HepG2 (cell line): ENCODE measurements around the gene CDH2. TPM values are rescaled to one million over a fixed set of nuclear protein-coding genes. Genes with fewer than 3 reads are reported as not detected.

Experiments used
- ARNT2 ChIP-seq: sonication (generic); formaldehyde crosslinking; IDR thresholded peaks from 2 replicates; pipeline ENCODE4 v1.8.0; 2022; ENCODE audit warnings: mild to moderate bottlenecking, low read depth, missing genetic modification reagents, moderate library complexity
- CENPX ChIP-seq: sonication (generic); formaldehyde crosslinking; IDR thresholded peaks from 2 replicates; pipeline ENCODE4 v1.9.0; 2021; ENCODE audit warnings: mild to moderate bottlenecking, missing genetic modification reagents, moderate library complexity
- CHD2 ChIP-seq: IDR thresholded peaks from 2 replicates; pipeline ENCODE4 v1.6.1; 2011; ENCODE audit warnings: low read depth, low read length, improper control_type of control experiment
- DPF2 ChIP-seq: sonication (generic); formaldehyde crosslinking; IDR thresholded peaks from 2 replicates; pipeline ENCODE4 v1.4.0; 2020; ENCODE audit warnings: mild to moderate bottlenecking, low read depth, missing genetic modification reagents, borderline replicate concordance
- ETV6 ChIP-seq: sonication (generic); formaldehyde crosslinking; conservative IDR thresholded peaks from 2 replicates; pipeline ENCODE4 v1.4.0; 2020; ENCODE audit warnings: missing genetic modification reagents
- FOSL1 ChIP-seq: sonication (generic); formaldehyde crosslinking; IDR thresholded peaks from 2 replicates; pipeline ENCODE4 v1.9.0; 2021; ENCODE audit warnings: missing genetic modification reagents, borderline replicate concordance
- HNF4G ChIP-seq, 2 experiments: sonication (generic) in 1 of 2; formaldehyde crosslinking in 1 of 2; IDR thresholded peaks; 2 replicates each; pipeline versions ENCODE4 v1.4.0 to v1.6.1; 2011 to 2020; ENCODE audit warnings: borderline replicate concordance in 2 of 2, low read depth in 2 of 2, mild to moderate bottlenecking in 2 of 2, low read length in 1 of 2, missing genetic modification reagents in 1 of 2, moderate library complexity in 1 of 2
- MAZ ChIP-seq, 2 experiments: sonication (generic) in 1 of 2; formaldehyde crosslinking in 1 of 2; IDR thresholded peaks; 2 replicates each; pipeline versions ENCODE4 v1.5.0 to v1.6.1; 2012 to 2020; ENCODE audit warnings: low read depth in 2 of 2, mild to moderate bottlenecking in 2 of 2, borderline replicate concordance in 1 of 2, improper control_type of control experiment in 1 of 2, low read length in 1 of 2, missing genetic modification reagents in 1 of 2, moderate library complexity in 1 of 2
- NBN ChIP-seq: fragments of 450-650 bp; conservative IDR thresholded peaks from 2 replicates; pipeline ENCODE4 v1.6.1; 2017
- NR3C1 ChIP-seq: sonication (generic); formaldehyde crosslinking; IDR thresholded peaks from 2 replicates; pipeline ENCODE4 v1.4.0; 2020; ENCODE audit warnings: missing genetic modification reagents
- POGZ ChIP-seq: sonication (generic); formaldehyde crosslinking; IDR thresholded peaks from 2 replicates; pipeline ENCODE4 v1.4.0; 2020; ENCODE audit warnings: mild to moderate bottlenecking, missing genetic modification reagents
- SOX13 ChIP-seq, 3 experiments: fragments of 450-650 bp in 1 of 3; sonication (generic) in 1 of 3; formaldehyde crosslinking in 1 of 3; IDR thresholded peaks in 2 of 3; conservative IDR thresholded peaks in 1 of 3; 2 replicates each; pipeline versions ENCODE4 v1.5.0 to v1.6.1; 2016 to 2020; ENCODE audit warnings: antibody characterized with exemption in 1 of 3, mild to moderate bottlenecking in 1 of 3, missing compliant biosample characterization in 1 of 3, missing genetic modification reagents in 1 of 3, moderate library complexity in 1 of 3
- SP1 ChIP-seq, 2 experiments: fragments of 450-650 bp in 1 of 2; sonication (generic) in 1 of 2; formaldehyde crosslinking in 1 of 2; IDR thresholded peaks; 2 replicates each; pipeline versions ENCODE4 v1.4.0 to v1.6.1; 2016 to 2020; ENCODE audit warnings: missing genetic modification reagents in 1 of 2
- THYN1 ChIP-seq: sonication (generic); formaldehyde crosslinking; IDR thresholded peaks from 2 replicates; pipeline ENCODE4 v1.8.1; 2023; ENCODE audit warnings: low read depth, mild to moderate bottlenecking, moderate library complexity, missing genetic modification reagents, borderline replicate concordance
- ZNF225 ChIP-seq: sonication (generic); formaldehyde crosslinking; IDR thresholded peaks from 2 replicates; pipeline ENCODE4 v1.4.0; 2020; ENCODE audit warnings: mild to moderate bottlenecking, missing genetic modification reagents
- ZNF441 ChIP-seq: sonication (generic); formaldehyde crosslinking; IDR thresholded peaks from 2 replicates; pipeline ENCODE4 v1.7.0; 2021; ENCODE audit warnings: missing genetic modification reagents, borderline replicate concordance
- ZNF572 ChIP-seq: sonication (generic); formaldehyde crosslinking; IDR thresholded peaks from 2 replicates; pipeline ENCODE4 v1.5.1; 2020; ENCODE audit warnings: mild to moderate bottlenecking, missing genetic modification reagents
- ZNF614 ChIP-seq: IDR thresholded peaks from 2 replicates; pipeline ENCODE4 v1.6.1; 2018; ENCODE audit warnings: missing biosample characterization, missing genetic modification reagents, inconsistent platforms, borderline replicate concordance
- ZNF660 ChIP-seq: sonication (generic); formaldehyde crosslinking; IDR thresholded peaks from 2 replicates; pipeline ENCODE4 v1.5.1; 2020; ENCODE audit warnings: mild to moderate bottlenecking, low read depth, missing genetic modification reagents, borderline replicate concordance
- ZNF839 ChIP-seq: sonication (generic); formaldehyde crosslinking; IDR thresholded peaks from 2 replicates; pipeline ENCODE4 v1.4.0; 2020; ENCODE audit warnings: missing genetic modification reagents, mild to moderate bottlenecking, borderline replicate concordance
- ZNF841 ChIP-seq: sonication (generic); formaldehyde crosslinking; IDR thresholded peaks from 2 replicates; pipeline ENCODE4 v1.8.1; 2023; ENCODE audit warnings: missing genetic modification reagents, borderline replicate concordance
- polyA plus RNA-seq, 8 experiments: library from polyadenylated mRNA; depleted of rRNA in 3 of 8; stranded (reverse) in 7 of 8; unstranded in 1 of 8; fragments of >200 nt; fragmentation: Illumina TruSeq in 4 of 8; extraction: Trizol in 4 of 8; gene quantifications; 2 replicates each; pipeline versions ENCODE4 v1.2.1 to v1.2.3, GENCODE V29; 2011 to 2016; ENCODE audit warnings: low read depth in 4 of 8, missing spikeins in 1 of 8, mixed read lengths in 1 of 8; ENCODE audit not compliant: insufficient read depth in 1 of 8
- total RNA-seq, 5 experiments: library from RNA; depleted of rRNA; stranded (reverse); fragments of >200 nt; fragmentation: Illumina TruSeq; extraction: Trizol; gene quantifications; 2 replicates each; pipeline ENCODE4 v1.2.3, GENCODE V29; 2016; ENCODE audit warnings: low read depth in 1 of 5
- TF ChIP-seq, protein P1 (sequence below): sonication (generic); formaldehyde crosslinking; IDR thresholded peaks from 2 replicates; pipeline ENCODE4 v1.8.0; 2023; ENCODE audit warnings: mild to moderate bottlenecking, missing genetic modification reagents
- TF ChIP-seq, protein P2 (sequence below): sonication (generic); formaldehyde crosslinking; IDR thresholded peaks from 2 replicates; pipeline ENCODE4 v1.5.1; 2020; ENCODE audit warnings: missing genetic modification reagents, mild to moderate bottlenecking, borderline replicate concordance
- TF ChIP-seq, protein P3 (sequence below): sonication (generic); formaldehyde crosslinking; IDR thresholded peaks from 2 replicates; pipeline ENCODE4 v1.9.0; 2022; ENCODE audit warnings: missing genetic modification reagents, mild to moderate bottlenecking, borderline replicate concordance

CDH2 gene
- total and polyA plus RNA-seq, 2 of the 13 experiments (the other 11 are each of a cell fraction or from before 2014, with no cell fraction given) = 18.6 to 36.1 TPM

DNA sequence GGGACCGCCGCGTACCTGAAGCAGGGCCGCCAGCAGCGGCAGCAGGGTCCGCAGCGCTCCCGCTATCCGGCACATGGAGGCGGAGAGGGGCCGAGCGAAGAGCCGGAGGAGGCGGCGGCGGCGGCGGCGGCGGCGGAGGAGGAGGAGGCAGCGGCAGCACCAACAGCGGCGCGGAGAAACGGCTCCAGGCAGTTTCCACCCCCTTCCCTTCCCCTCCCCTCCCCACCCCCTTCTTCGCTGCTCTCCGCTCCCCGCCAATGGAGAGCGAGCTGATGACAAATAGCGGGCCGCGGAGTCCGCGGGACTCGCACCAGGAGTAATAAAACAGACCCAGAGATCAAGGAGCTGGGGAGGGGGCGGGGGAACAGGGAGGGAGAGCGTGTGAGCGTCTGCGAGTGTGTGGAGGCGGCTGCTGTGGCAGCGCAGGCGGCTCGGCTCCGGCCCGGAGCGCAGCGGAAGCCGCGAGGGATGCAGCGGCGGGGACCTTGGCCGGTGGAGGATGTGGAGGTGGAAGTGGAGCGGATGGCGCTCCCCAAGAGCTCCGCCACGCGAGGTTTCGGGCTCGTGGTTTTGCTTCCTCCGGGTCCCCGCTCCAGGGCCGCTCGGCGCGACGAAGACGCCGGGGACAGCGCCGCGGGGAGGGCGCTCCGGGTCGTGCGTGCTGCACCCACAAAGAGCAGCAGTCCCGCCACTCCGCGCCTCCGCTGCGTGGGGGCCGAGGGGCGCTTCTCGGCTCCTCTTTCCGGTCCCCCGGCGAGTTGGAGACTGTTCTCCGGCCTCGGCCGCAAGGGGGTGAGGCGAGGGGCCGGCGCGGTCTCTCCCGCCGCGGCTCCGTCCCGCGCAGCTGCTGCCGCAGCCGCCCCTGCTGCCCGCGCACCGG lies at the start of gene CDH2 (continued):
- TF ChIP-seq SOX13 (IDR thresholded peaks at IDR 0.05) = no peak
- TF ChIP-seq SOX13 (CRISPR knock-in tag; conservative IDR thresholded peaks at IDR 0.05 in 1 of 2, IDR thresholded peaks at IDR 0.05 in 1 of 2) = peak in 1 of 2 experiments; percentile 3; a peak in 1 of 4 replicates
- TF ChIP-seq ZNF225 (CRISPR knock-in tag) = no peak
- TF ChIP-seq, protein P1, sequence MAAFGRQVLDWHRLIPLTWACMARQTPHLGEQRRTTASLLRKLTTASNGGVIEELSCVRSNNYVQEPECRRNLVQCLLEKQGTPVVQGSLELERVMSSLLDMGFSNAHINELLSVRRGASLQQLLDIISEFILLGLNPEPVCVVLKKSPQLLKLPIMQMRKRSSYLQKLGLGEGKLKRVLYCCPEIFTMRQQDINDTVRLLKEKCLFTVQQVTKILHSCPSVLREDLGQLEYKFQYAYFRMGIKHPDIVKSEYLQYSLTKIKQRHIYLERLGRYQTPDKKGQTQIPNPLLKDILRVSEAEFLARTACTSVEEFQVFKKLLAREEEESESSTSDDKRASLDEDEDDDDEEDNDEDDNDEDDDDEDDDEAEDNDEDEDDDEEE = no peak
- no peak for TF ChIP-seq ZNF660 (CRISPR knock-in tag)
- TF ChIP-seq ZNF839 (CRISPR knock-in tag) = no peak
- TF ChIP-seq ARNT2 = no peak
- TF ChIP-seq ZNF441 (CRISPR knock-in tag) = no peak
- TF ChIP-seq ZNF841 (CRISPR knock-in tag) = no peak
- TF ChIP-seq ZNF614 (CRISPR knock-in tag) = no peak
- TF ChIP-seq NR3C1 (CRISPR knock-in tag) = no peak
- no peak for TF ChIP-seq SP1 (IDR thresholded peaks at IDR 0.05)
- TF ChIP-seq SP1 (CRISPR knock-in tag; IDR thresholded peaks at IDR 0.05) = no peak
- TF ChIP-seq FOSL1 (CRISPR knock-in tag) = no peak
- no peak for TF ChIP-seq CENPX (CRISPR knock-in tag)
- TF ChIP-seq THYN1 (CRISPR knock-in tag) = no peak
- TF ChIP-seq, protein P2, sequence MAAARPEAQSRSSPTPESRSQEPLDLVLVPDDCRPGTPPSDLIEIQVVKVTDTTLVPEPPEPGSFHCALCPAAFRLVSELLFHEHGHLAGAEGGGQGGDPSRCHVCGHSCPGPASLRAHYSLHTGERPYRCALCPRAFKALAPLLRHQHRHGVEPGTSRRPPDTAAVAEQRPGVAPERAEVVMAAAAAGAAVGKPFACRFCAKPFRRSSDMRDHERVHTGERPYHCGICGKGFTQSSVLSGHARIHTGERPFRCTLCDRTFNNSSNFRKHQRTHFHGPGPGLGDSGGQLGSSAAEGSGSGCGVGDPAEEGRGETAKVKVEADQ (CRISPR knock-in tag) = no peak
- no peak for TF ChIP-seq HNF4G (IDR thresholded peaks at IDR 0.05; ENCODE audit: borderline replicate concordance, low read depth, low read length)
- TF ChIP-seq HNF4G (CRISPR knock-in tag; IDR thresholded peaks at IDR 0.05; ENCODE audit: borderline replicate concordance, low read depth) = no peak
- TF ChIP-seq, protein P3, sequence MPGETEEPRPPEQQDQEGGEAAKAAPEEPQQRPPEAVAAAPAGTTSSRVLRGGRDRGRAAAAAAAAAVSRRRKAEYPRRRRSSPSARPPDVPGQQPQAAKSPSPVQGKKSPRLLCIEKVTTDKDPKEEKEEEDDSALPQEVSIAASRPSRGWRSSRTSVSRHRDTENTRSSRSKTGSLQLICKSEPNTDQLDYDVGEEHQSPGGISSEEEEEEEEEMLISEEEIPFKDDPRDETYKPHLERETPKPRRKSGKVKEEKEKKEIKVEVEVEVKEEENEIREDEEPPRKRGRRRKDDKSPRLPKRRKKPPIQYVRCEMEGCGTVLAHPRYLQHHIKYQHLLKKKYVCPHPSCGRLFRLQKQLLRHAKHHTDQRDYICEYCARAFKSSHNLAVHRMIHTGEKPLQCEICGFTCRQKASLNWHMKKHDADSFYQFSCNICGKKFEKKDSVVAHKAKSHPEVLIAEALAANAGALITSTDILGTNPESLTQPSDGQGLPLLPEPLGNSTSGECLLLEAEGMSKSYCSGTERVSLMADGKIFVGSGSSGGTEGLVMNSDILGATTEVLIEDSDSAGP (CRISPR knock-in tag) = no peak; the same call in 1 of the 2 replicates
- TF ChIP-seq ETV6 = no peak
- no peak for TF ChIP-seq NBN
- no peak for TF ChIP-seq CHD2
- no peak for TF ChIP-seq DPF2 (CRISPR knock-in tag)
- no peak for TF ChIP-seq POGZ (CRISPR knock-in tag)
- TF ChIP-seq MAZ (IDR thresholded peaks at IDR 0.05; ENCODE audit: borderline replicate concordance, low read depth, low read length) = 0 out of 2 replicates have a peak, but pooled peaks have one; percentile 36
- no peak for TF ChIP-seq MAZ (CRISPR knock-in tag; IDR thresholded peaks at IDR 0.05; ENCODE audit: low read depth)
- TF ChIP-seq ZNF572 (CRISPR knock-in tag) = no peak
